ENCODE results near the gene PIBF1. TPM values are rescaled to one million over a fixed set of nuclear protein-coding genes. Genes with fewer than 3 reads are reported as not detected.

PIBF1 gene
- total and polyA plus RNA-seq, 11 donors: 7.6 to 24.1 (median 12.8) TPM

- intact Hi-C loops (cut with DNase I): no loop called here
- Histone ChIP-seq H3K27me3 (no peaks in the 10 kb centered on the region), H3K4me1 (no peaks in the 10 kb centered on the region), H3K4me3 (no peak overlapping the region), H3K27ac (no peak overlapping the region), H3K36me3 (peaks cover 0 to 29% (median 9%) of the 10 kb centered on the region in 9 donors), H3K9me3 (no peaks in the 10 kb centered on the region)
- no peak for ATAC-seq
- no peak for DNase-seq
- TF ChIP-seq CTCF (IDR thresholded peaks at IDR 0.05): no peak
- no peak for TF ChIP-seq POLR2A (IDR thresholded peaks at IDR 0.05)
- 97 to 99% (median 98%) methylated on average over 4 of the region's 4 CpGs for WGBS, 4 donors
Measured at GRCh38 chr13:72998012-72998411, 216.1 kb downstream of the PIBF1 start.

GRCh38 chr13:73000027-73000674 is 218.2 kb downstream of the PIBF1 start:
- ATAC-seq (no peak), DNase-seq (no peak)
- Histone ChIP-seq H3K4me1 (no peaks in the 10 kb centered on the region), H3K4me3 (no peak overlapping the region), H3K36me3 (peaks cover 0 to 49% (median 21%) of the 10 kb centered on the region in 9 donors), H3K9me3 (no peaks in the 10 kb centered on the region), H3K27me3 (no peaks in the 10 kb centered on the region), H3K27ac (no peak overlapping the region)
- intact Hi-C loops (cut with DNase I): no loop called here
- WGBS, 4 donors: 91 to 95% (median 92%) methylated on average over 4 of the region's 4 CpGs
- TF ChIP-seq CTCF (IDR thresholded peaks at IDR 0.05) (no peak), POLR2A (IDR thresholded peaks at IDR 0.05) (no peak)

DNA sequence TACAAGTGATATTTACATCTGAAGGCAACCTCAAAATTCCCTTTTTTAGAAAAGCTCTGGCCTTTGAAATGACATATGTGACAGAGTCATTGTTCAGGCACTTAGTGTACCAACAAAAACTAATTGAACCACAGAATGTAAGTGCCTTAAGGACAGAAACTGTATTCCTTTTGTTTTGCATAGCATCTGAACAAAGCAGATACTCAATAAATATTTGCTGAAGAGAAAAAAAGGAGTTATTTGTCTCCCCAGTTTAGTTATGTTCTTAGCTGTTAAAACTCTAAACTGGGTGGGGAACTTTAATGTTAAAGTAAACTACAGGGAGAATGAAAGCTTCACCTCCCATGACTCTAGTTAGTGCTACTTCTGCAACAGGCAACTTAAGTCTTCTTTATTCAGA is 220.0 kb downstream of the PIBF1 start:
- ATAC-seq: no peak
- H3K27me3 ChIP-seq: no peaks in the 10 kb centered on the region
- H3K4me1 ChIP-seq: no peaks in the 10 kb centered on the region
- peaks cover 0 to 61% (median 21%) of the 10 kb centered on the region in 9 donors for H3K36me3 ChIP-seq
- intact Hi-C loops (cut with DNase I): no loop called here
- DNase-seq: no peak
- TF ChIP-seq CTCF (IDR thresholded peaks at IDR 0.05) (no peak), POLR2A (IDR thresholded peaks at IDR 0.05) (no peak)
- no peaks in the 10 kb centered on the region for H3K9me3 ChIP-seq
- no peak overlapping the region for H3K27ac ChIP-seq
- no peak overlapping the region for H3K4me3 ChIP-seq

- intact Hi-C loops (cut with DNase I): no loop called here
- Histone ChIP-seq H3K4me1 (no peaks in the 10 kb centered on the region), H3K27me3 (no peaks in the 10 kb centered on the region), H3K4me3 (no peak overlapping the region), H3K9me3 (no peaks in the 10 kb centered on the region), H3K36me3 (peaks cover 0 to 40% (median 8%) of the 10 kb centered on the region in 9 donors), H3K27ac (no peak overlapping the region)
- no peak for DNase-seq
- TF ChIP-seq POLR2A (IDR thresholded peaks at IDR 0.05) (no peak), CTCF (IDR thresholded peaks at IDR 0.05) (no peak)
- WGBS, 4 donors: 85 to 98% (median 93%) methylated on average over 5 of the region's 5 CpGs
- ATAC-seq: no peak
Measured at GRCh38 chr13:73011751-73012150, 229.8 kb downstream of the PIBF1 start.

All from heart left ventricle (tissue), 16 donors.